Neural progenitor cell (in vitro differentiated cells): ENCODE results near the gene GTPBP6. TPM values are rescaled to one million over a fixed set of nuclear protein-coding genes. Genes with fewer than 3 reads are reported as not detected.

Source experiments
- DNase-seq: peaks from one replicate; pipeline ENCODE4 v3.0.0-alpha.2; 2016; ENCODE audit warnings: low spot score
- H2AFZ ChIP-seq: fragments of 200-600 bp; sonication (generic); replicated peaks from 2 replicates; pipeline ENCODE4 v1.6.1; 2016; ENCODE audit warnings: antibody characterized with exemption
- H3F3A ChIP-seq: fragments of 200-600 bp; sonication (generic); 2 replicates; pipeline ENCODE4 v1.6.1; 2016; ENCODE audit warnings: antibody characterized with exemption, low read depth
- H3K27ac ChIP-seq: fragments of 200-600 bp; sonication (generic); 2 replicates; pipeline ENCODE4 v1.5.1; 2016; ENCODE audit warnings: mild to moderate bottlenecking
- H3K27me3 ChIP-seq: fragments of 200-600 bp; sonication (generic); 2 replicates; pipeline ENCODE4 v1.6.1; 2016; ENCODE audit warnings: mild to moderate bottlenecking, moderate library complexity
- H3K36me3 ChIP-seq: fragments of 200-600 bp; sonication (generic); 2 replicates; pipeline ENCODE4 v1.5.1; 2016
- H3K4me1 ChIP-seq: fragments of 200-600 bp; sonication (generic); 2 replicates; pipeline ENCODE4 v1.6.1; 2016; ENCODE audit warnings: mixed run types
- H3K4me2 ChIP-seq: fragments of 200-600 bp; sonication (generic); 2 replicates; pipeline ENCODE4 v1.6.1; 2016
- H3K4me3 ChIP-seq: fragments of 200-600 bp; sonication (generic); 2 replicates; pipeline ENCODE4 v1.5.1; 2016
- H3K79me2 ChIP-seq: fragments of 200-600 bp; sonication (generic); 2 replicates; pipeline ENCODE4 v1.6.1; 2016; ENCODE audit warnings: low read depth
- H3K9ac ChIP-seq: fragments of 200-600 bp; sonication (generic); 2 replicates; pipeline ENCODE4 v1.6.1; 2016
- H3K9me3 ChIP-seq: fragments of 200-600 bp; sonication (generic); 2 replicates; pipeline ENCODE4 v1.5.1; 2016; ENCODE audit warnings: low read depth
- H4K20me1 ChIP-seq: fragments of 200-600 bp; sonication (generic); 2 replicates; pipeline ENCODE4 v1.6.1; 2016; ENCODE audit warnings: low read depth
- H3K27ac Mint-ChIP-seq: 3 replicates; pipeline ENCODE4 v1.8.0; 2021; ENCODE audit warnings: mixed read lengths
- H3K27me3 Mint-ChIP-seq: 2 replicates; pipeline ENCODE4 v1.8.0; 2022; ENCODE audit warnings: low read depth, mild to moderate bottlenecking, inconsistent platforms, moderate library complexity, mixed read lengths; ENCODE audit not compliant: insufficient read depth
- H3K36me3 Mint-ChIP-seq: 3 replicates; pipeline ENCODE4 v1.8.0; 2021; ENCODE audit warnings: mixed read lengths
- H3K4me1 Mint-ChIP-seq: 3 replicates; pipeline ENCODE4 v1.8.0; 2021; ENCODE audit warnings: mixed read lengths
- H3K4me3 Mint-ChIP-seq: 3 replicates; pipeline ENCODE4 v1.8.0; 2021; ENCODE audit warnings: mild to moderate bottlenecking, moderate library complexity, mixed read lengths
- H3K9me3 Mint-ChIP-seq: 3 replicates; pipeline ENCODE4 v1.8.0; 2020; ENCODE audit warnings: mixed read lengths
- EZH2 ChIP-seq: fragments of 200-600 bp; sonication (generic); IDR thresholded peaks from 2 replicates; pipeline ENCODE4 v1.6.1; 2017; ENCODE audit warnings: antibody characterized with exemption, mild to moderate bottlenecking, moderate library complexity
- EZH2phosphoT487 ChIP-seq: fragments of 200-600 bp; sonication (generic); IDR thresholded peaks from 2 replicates; pipeline ENCODE4 v1.6.1; 2017; ENCODE audit warnings: antibody characterized with exemption
- total RNA-seq: library from RNA; depleted of rRNA; stranded (reverse); fragments of >200 nt; gene quantifications from 2 replicates; pipeline ENCODE4 v1.2.3, GENCODE V29; 2015; ENCODE audit warnings: low replicate concordance
- TF ChIP-seq, protein P1 (sequence below): fragments of 200-600 bp; sonication (generic); IDR thresholded peaks from 2 replicates; pipeline ENCODE4 v1.5.1; 2017; ENCODE audit warnings: antibody characterized with exemption, mild to moderate bottlenecking

The GTPBP6 gene
- total RNA-seq, 1 donor from 2014 or later = 16.6 TPM

GRCh38 chrX:292900-293897 is 25.4 kb downstream of the GTPBP6 start:
- Histone ChIP-seq H3K79me2 (no peaks in the 10 kb centered on the region), H3K9ac (no peak overlapping the region), H2AFZ (no peak overlapping the region), H3K4me1 (no peaks in the 10 kb centered on the region), H3K27ac (no peak overlapping the region), H4K20me1 (peaks cover under 1% of the 10 kb centered on the region), H3K9me3 (no peaks in the 10 kb centered on the region), H3K4me3 (no peak overlapping the region), H3K27me3 (no peaks in the 10 kb centered on the region), H3K36me3 (peaks cover 12% of the 10 kb centered on the region), H3F3A (no peaks in the 10 kb centered on the region), H3K4me2 (no peak overlapping the region)
- Mint-ChIP-seq H3K4me1 (no peaks in the 10 kb centered on the region), H3K36me3 (peaks cover 30% of the 10 kb centered on the region), H3K27ac (no peak overlapping the region), H3K9me3 (peaks cover 2% of the 10 kb centered on the region), H3K27me3 (peaks cover 6% of the 10 kb centered on the region), H3K4me3 (no peak overlapping the region)
- no peak for TF ChIP-seq EZH2phosphoT487
- TF ChIP-seq EZH2 = no peak
- TF ChIP-seq, protein P1, sequence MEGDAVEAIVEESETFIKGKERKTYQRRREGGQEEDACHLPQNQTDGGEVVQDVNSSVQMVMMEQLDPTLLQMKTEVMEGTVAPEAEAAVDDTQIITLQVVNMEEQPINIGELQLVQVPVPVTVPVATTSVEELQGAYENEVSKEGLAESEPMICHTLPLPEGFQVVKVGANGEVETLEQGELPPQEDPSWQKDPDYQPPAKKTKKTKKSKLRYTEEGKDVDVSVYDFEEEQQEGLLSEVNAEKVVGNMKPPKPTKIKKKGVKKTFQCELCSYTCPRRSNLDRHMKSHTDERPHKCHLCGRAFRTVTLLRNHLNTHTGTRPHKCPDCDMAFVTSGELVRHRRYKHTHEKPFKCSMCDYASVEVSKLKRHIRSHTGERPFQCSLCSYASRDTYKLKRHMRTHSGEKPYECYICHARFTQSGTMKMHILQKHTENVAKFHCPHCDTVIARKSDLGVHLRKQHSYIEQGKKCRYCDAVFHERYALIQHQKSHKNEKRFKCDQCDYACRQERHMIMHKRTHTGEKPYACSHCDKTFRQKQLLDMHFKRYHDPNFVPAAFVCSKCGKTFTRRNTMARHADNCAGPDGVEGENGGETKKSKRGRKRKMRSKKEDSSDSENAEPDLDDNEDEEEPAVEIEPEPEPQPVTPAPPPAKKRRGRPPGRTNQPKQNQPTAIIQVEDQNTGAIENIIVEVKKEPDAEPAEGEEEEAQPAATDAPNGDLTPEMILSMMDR = no peak
- no peak for DNase-seq

GRCh38 chrX:291411-291901 is 27.1 kb downstream of the GTPBP6 start:
- H3K9ac ChIP-seq = no peak overlapping the region
- H3K9me3 ChIP-seq = no peaks in the 10 kb centered on the region
- H3K27me3 ChIP-seq = no peaks in the 10 kb centered on the region
- no peak overlapping the region for H3K4me3 ChIP-seq
- H3K4me2 ChIP-seq = no peak overlapping the region
- H3K79me2 ChIP-seq = peaks cover 15% of the 10 kb centered on the region
- no peak overlapping the region for H3K4me3 Mint-ChIP-seq
- H3K27ac ChIP-seq = no peak overlapping the region
- TF ChIP-seq EZH2 (no peak), EZH2phosphoT487 (no peak)
- TF ChIP-seq, protein P1 = no peak
- peaks cover 12% of the 10 kb centered on the region for H4K20me1 ChIP-seq
- H2AFZ ChIP-seq = no peak overlapping the region
- peaks cover 4% of the 10 kb centered on the region for H3F3A ChIP-seq
- H3K4me1 Mint-ChIP-seq = peaks cover 4% of the 10 kb centered on the region
- H3K4me1 ChIP-seq = no peaks in the 10 kb centered on the region
- peaks cover 4% of the 10 kb centered on the region for H3K27me3 Mint-ChIP-seq
- peaks cover 35% of the 10 kb centered on the region for H3K36me3 Mint-ChIP-seq
- peaks cover 2% of the 10 kb centered on the region for H3K9me3 Mint-ChIP-seq
- peaks cover 16% of the 10 kb centered on the region for H3K36me3 ChIP-seq
- no peak overlapping the region for H3K27ac Mint-ChIP-seq
- DNase-seq = no peak

- H4K20me1 ChIP-seq = peaks cover 20% of the 10 kb centered on the region
- H3K4me3 ChIP-seq = no peak overlapping the region
- peaks cover 23% of the 10 kb centered on the region for H3K79me2 ChIP-seq
- Mint-ChIP-seq H3K36me3 (peaks cover 34% of the 10 kb centered on the region), H3K9me3 (peaks cover 2% of the 10 kb centered on the region), H3K27me3 (peaks cover 3% of the 10 kb centered on the region), H3K27ac (no peak overlapping the region), H3K4me3 (no peak overlapping the region), H3K4me1 (peaks cover 7% of the 10 kb centered on the region)
- no peak overlapping the region for H3K27ac ChIP-seq
- H2AFZ ChIP-seq = no peak overlapping the region
- H3K36me3 ChIP-seq = peaks cover 18% of the 10 kb centered on the region
- H3F3A ChIP-seq = peaks cover 12% of the 10 kb centered on the region
- no peaks in the 10 kb centered on the region for H3K27me3 ChIP-seq
- no peak for TF ChIP-seq EZH2
- no peak overlapping the region for H3K9ac ChIP-seq
- no peak for DNase-seq
- no peaks in the 10 kb centered on the region for H3K9me3 ChIP-seq
- no peak overlapping the region for H3K4me2 ChIP-seq
- no peaks in the 10 kb centered on the region for H3K4me1 ChIP-seq
Observed at GRCh38 chrX:290476-291166, 28.0 kb downstream of the GTPBP6 start.
